ENCODE results near the gene SPTBN2.

Gene SPTBN2

DNA sequence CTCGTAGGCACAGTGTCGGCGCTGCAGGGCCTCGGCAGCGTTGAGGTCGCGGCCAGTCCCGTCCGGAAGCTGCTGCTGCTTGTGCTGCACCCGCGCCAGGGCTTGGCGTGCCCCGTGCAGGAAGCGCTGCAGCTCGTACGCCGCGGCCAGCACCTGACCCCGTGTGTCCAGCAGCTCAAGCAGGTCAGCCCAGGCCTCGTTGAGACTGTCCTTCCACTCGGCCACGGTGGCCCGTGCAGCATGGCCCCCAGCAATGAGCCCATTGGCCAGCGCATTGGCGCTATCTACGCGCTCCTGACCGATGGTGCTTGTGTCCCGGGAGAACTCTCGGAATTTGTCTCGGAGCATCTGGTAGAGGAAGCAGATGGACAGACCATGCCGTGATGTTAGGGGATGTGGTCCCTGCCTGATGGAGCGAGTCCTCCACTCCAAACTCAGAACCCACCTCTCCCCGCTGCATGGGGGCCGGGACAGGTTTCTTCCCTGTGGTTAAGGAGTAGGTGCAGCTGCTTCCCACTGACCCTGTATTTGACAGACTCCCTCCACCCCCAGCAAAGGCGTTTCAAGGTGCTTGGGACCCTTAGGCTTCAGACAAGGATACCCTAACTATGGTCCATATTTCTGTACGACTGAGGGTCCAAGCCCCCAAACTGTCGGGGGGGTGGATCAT lies 37.6 kb downstream of the SPTBN2 start:
- Histone ChIP-seq H3K4me3 (ENCODE audit: control insufficient read depth in 1 of 7, extremely low read depth in 1 of 7, insufficient read depth in 4 of 7, low read depth in 2 of 7, low read length in 6 of 7) (no peak overlapping the region), H3K36me3 (ENCODE audit: control insufficient read depth in 4 of 4, insufficient read depth in 4 of 4, low read length in 3 of 4) (no peaks in the 10 kb centered on the region), H3K9me3 (ENCODE audit: control extremely low read depth in 1 of 5, control insufficient read depth in 4 of 5, insufficient read depth in 2 of 5, low read depth in 1 of 5, low read length in 4 of 5) (no peaks in the 10 kb centered on the region), H3K27ac (ENCODE audit: insufficient read depth in 1 of 2, low read depth in 1 of 2, low read length in 2 of 2, poor library complexity in 1 of 2, severe bottlenecking in 2 of 2) (no peak overlapping the region), H3K4me1 (ENCODE audit: control extremely low read depth in 1 of 4, control insufficient read depth in 4 of 4, insufficient read depth in 4 of 4, low read length in 3 of 4) (peaks cover 0 to 4% (median 2%) of the 10 kb centered on the region in 4 experiments), H3K27me3 (replicated peaks in 2 of 5; ENCODE audit: control insufficient read depth in 4 of 5, insufficient read depth in 5 of 5, low read length in 4 of 5) (no peaks in the 10 kb centered on the region)
- ChIA-PET POLR2A (no interaction called here), CTCF (interaction anchor here (0.7 to 15.6 kb wide), 3 partner anchors 10 to 298 kb away, joined by 3 to 152 read pairs (median 5); no protein-coding TSS in a partner anchor)
- WGBS (ENCODE audit: insufficient coverage) = 95% methylated on average over 30 of the region's 38 CpGs
- no peak for DNase-seq

DNA sequence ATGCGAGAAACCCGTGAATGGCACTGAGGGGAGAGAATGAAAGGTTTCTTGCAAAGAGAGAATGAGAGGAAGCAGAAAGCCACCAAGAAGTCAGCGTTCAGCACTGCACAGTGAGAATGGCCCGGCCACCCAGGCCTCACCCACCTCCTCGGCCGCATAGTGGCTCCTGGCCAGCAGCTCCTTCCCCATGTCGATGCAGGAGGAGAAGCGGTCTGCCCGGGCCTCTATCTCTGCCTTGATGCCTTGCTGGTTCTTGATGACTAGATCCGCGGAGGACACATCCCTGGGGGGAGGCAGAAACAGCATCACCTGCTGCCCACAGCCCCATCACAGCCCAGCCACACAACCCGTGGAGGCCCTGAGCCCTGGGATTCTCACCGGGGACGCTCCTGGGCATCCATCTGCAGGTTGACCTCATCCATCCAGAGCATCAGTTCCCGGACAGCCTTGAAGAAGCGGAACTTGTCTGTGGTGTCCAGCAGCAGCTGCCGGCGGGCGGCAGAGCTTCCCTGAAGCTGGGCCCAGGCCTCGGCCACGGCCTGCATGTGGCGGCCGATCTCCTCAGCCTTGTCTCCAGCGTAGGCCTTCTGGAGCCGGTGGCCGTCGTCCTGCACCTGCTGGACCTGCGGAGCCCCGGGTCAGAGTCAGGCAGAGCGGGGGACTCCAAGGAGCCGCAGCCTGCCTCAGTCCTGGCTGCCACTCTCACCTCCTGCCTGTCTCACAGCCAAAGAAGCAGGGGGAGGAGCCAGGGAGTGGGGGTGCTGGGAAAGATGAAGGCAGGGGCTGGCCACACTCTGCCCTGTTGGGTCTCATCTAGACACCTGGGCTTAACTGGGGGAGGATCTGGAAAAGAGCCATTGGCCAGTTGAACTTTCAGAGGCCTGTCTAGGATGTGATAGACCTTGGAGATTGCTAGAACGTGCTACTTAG lies 39.1 kb downstream of the SPTBN2 start:
- Histone ChIP-seq H3K4me3 (ENCODE audit: control insufficient read depth in 1 of 7, extremely low read depth in 1 of 7, insufficient read depth in 4 of 7, low read depth in 2 of 7, low read length in 6 of 7) (no peak overlapping the region), H3K36me3 (ENCODE audit: control insufficient read depth in 4 of 4, insufficient read depth in 4 of 4, low read length in 3 of 4) (no peaks in the 10 kb centered on the region), H3K27me3 (replicated peaks in 2 of 5; ENCODE audit: control insufficient read depth in 4 of 5, insufficient read depth in 5 of 5, low read length in 4 of 5) (no peaks in the 10 kb centered on the region), H3K27ac (ENCODE audit: insufficient read depth in 1 of 2, low read depth in 1 of 2, low read length in 2 of 2, poor library complexity in 1 of 2, severe bottlenecking in 2 of 2) (no peak overlapping the region), H3K9me3 (ENCODE audit: control extremely low read depth in 1 of 5, control insufficient read depth in 4 of 5, insufficient read depth in 2 of 5, low read depth in 1 of 5, low read length in 4 of 5) (no peaks in the 10 kb centered on the region), H3K4me1 (ENCODE audit: control extremely low read depth in 1 of 4, control insufficient read depth in 4 of 4, insufficient read depth in 4 of 4, low read length in 3 of 4) (peaks cover 0 to 3% (median 2%) of the 10 kb centered on the region in 4 experiments)
- POLR2A ChIA-PET = no interaction called here
- 95% methylated on average over 23 of the region's 32 CpGs for WGBS (ENCODE audit: insufficient coverage)
- no peak for DNase-seq
- CTCF ChIA-PET = interaction anchor here (15.6 kb wide), 1 partner anchor 147 kb away, joined by 152 read pairs; no protein-coding TSS in a partner anchor

DNA sequence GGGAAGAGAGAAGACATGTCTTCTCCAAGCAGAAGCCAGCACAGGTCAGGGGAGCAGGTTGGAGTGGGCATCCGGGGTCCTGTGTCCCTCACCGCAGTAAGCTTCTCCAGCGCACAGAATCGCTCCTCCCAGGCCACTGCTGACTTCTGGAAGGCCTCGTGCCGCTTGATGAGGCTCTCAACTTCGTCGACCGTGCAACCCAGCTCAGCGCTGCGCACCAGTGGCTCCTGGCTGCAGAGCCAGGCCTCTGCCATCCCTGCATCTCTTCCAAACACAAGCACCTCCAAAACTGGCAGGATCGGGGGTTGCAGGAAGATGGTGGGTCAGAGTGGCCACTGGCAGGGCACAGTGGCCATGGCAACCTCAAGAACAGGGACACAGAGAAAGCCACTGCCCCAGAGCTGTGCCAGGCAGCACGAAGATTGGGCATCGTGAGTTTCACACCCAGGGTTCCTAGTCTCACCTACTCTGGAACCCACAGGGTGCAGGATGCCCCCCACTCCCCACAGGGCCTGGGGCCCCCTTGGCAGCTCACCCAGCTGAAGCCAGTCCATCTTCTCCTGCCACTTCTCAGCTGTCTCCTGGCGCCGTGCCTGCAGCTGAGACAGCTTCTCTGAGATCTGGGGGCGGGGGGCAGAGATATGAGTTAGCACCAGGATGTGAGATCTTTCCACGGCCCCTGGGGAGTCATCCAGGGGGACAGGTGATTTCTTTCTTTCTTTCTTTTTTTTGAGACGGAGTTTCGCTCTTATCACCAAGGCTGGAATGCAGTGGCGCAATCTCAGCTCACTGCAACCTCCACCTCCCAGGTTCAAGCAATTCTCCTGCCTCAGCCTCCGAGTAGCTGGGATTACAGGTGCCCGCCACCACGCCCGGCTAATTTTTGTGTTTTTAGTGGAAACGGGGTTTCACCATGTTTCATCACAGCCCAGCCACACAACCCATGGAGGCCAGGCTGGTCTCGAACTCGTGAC lies 40.2 kb downstream of the SPTBN2 start:
- no peaks in the 10 kb centered on the region for H3K4me1 ChIP-seq (ENCODE audit: control extremely low read depth in 1 of 4, control insufficient read depth in 4 of 4, insufficient read depth in 4 of 4, low read length in 3 of 4)
- POLR2A ChIA-PET = no interaction called here
- no peak for DNase-seq
- CTCF ChIA-PET = interaction anchor here (0.8 to 15.6 kb wide), 4 partner anchors 8 to 148 kb away, joined by 3 to 152 read pairs (median 6); partner anchors contain the start of gene RBM4B
- no peaks in the 10 kb centered on the region for H3K36me3 ChIP-seq (ENCODE audit: control insufficient read depth in 4 of 4, insufficient read depth in 4 of 4, low read length in 3 of 4)
- H3K4me3 ChIP-seq (ENCODE audit: control insufficient read depth in 1 of 7, extremely low read depth in 1 of 7, insufficient read depth in 4 of 7, low read depth in 2 of 7, low read length in 6 of 7) = no peak overlapping the region
- H3K9me3 ChIP-seq (ENCODE audit: control extremely low read depth in 1 of 5, control insufficient read depth in 4 of 5, insufficient read depth in 2 of 5, low read depth in 1 of 5, low read length in 4 of 5) = no peaks in the 10 kb centered on the region
- H3K27ac ChIP-seq (ENCODE audit: insufficient read depth in 1 of 2, low read depth in 1 of 2, low read length in 2 of 2, poor library complexity in 1 of 2, severe bottlenecking in 2 of 2) = no peak overlapping the region
- WGBS (ENCODE audit: insufficient coverage) = 88% methylated on average over 17 of the region's 28 CpGs
- H3K27me3 ChIP-seq (replicated peaks in 2 of 5; ENCODE audit: control insufficient read depth in 4 of 5, insufficient read depth in 5 of 5, low read length in 4 of 5) = no peaks in the 10 kb centered on the region

DNA sequence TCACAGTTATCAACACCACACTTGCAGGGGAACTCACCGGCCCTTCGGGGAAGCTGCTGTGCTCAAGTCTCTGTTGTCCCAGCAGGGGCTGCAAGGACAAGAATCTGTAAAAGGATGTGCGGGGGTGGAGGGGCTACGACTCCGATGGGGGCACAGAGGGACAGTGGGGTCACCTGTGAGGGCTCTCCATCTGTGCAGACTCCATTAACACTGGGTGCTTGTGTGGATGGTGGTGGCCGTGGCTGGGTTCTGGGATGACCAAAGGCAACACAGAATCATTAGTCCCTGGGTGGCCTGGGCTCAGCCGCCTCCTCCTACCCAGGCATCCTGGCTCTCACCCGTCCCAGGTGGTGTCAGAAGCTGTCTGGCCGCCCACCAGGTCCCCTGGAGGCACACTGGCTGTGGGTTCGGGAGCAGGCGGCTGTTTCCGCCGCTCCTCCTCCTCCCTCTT lies 41.2 kb downstream of the SPTBN2 start:
- CTCF ChIA-PET = interaction anchor here (1.5 to 15.6 kb wide), 3 partner anchors 10 to 149 kb away, joined by 4 to 152 read pairs (median 9); partner anchors contain the start of gene RBM4B
- WGBS (ENCODE audit: insufficient coverage) = 97% methylated on average over 6 of the region's 13 CpGs
- Histone ChIP-seq H3K4me3 (ENCODE audit: control insufficient read depth in 1 of 7, extremely low read depth in 1 of 7, insufficient read depth in 4 of 7, low read depth in 2 of 7, low read length in 6 of 7) (no peak overlapping the region), H3K4me1 (ENCODE audit: control extremely low read depth in 1 of 4, control insufficient read depth in 4 of 4, insufficient read depth in 4 of 4, low read length in 3 of 4) (no peaks in the 10 kb centered on the region), H3K27ac (ENCODE audit: insufficient read depth in 1 of 2, low read depth in 1 of 2, low read length in 2 of 2, poor library complexity in 1 of 2, severe bottlenecking in 2 of 2) (no peak overlapping the region), H3K36me3 (ENCODE audit: control insufficient read depth in 4 of 4, insufficient read depth in 4 of 4, low read length in 3 of 4) (no peaks in the 10 kb centered on the region), H3K9me3 (ENCODE audit: control extremely low read depth in 1 of 5, control insufficient read depth in 4 of 5, insufficient read depth in 2 of 5, low read depth in 1 of 5, low read length in 4 of 5) (no peaks in the 10 kb centered on the region), H3K27me3 (replicated peaks in 2 of 5; ENCODE audit: control insufficient read depth in 4 of 5, insufficient read depth in 5 of 5, low read length in 4 of 5) (no peaks in the 10 kb centered on the region)
- POLR2A ChIA-PET = no interaction called here
- no peak for DNase-seq

DNA sequence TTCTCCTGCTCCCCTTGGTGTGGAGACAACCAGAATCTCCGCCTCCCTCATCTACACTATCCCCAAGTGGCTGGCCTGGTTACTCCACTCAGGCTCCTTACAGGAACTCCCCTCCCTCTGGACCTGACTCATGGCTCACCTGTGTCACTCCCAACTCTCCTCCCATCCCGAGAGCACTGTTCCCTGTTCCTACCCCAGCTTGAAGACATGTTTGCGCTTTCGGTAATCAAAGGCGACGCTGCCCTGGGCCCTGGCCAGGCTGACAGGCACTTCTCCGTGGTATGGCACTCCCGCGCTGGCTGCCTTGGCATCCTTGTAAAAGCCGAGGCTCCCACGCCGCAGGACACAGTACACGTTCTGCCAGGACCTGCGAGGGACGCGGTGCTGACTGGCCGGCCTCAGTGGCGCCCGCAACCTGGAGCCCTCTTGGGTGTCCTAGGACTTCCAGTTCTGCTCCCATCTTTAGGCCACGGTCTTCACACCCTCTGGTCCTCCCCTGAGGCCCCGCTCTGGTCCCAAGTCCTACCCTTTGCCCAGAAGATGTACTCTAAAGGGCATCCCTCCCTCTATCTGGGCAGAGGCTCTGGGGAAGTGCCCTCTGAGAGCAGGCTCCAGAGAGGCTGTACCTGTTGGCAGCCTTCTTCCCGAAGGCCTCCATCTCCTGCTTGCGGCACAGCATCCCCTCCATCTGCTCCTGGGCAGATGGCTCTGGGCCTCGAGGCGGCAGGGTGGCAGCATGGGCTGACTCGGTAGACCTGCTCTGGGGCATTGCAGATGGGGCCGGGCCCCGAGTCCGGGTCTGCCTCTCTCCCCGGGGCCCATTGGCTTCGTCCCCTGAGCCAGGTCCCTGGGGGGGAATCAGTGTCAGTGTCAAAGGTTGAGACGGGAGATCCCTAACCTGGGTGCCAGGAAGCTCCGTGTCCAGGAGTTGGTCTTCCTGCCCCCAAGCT lies 41.9 kb downstream of the SPTBN2 start:
- no peak for DNase-seq
- H3K4me3 ChIP-seq (ENCODE audit: control insufficient read depth in 1 of 7, extremely low read depth in 1 of 7, insufficient read depth in 4 of 7, low read depth in 2 of 7, low read length in 6 of 7) = no peak overlapping the region
- no peaks in the 10 kb centered on the region for H3K27me3 ChIP-seq (replicated peaks in 2 of 5; ENCODE audit: control insufficient read depth in 4 of 5, insufficient read depth in 5 of 5, low read length in 4 of 5)
- CTCF ChIA-PET = interaction anchor here (0.9 to 2.4 kb wide), 4 partner anchors 8 to 151 kb away, joined by 3 to 9 read pairs (median 4); partner anchors contain the start of gene RBM4B
- H3K27ac ChIP-seq (ENCODE audit: insufficient read depth in 1 of 2, low read depth in 1 of 2, low read length in 2 of 2, poor library complexity in 1 of 2, severe bottlenecking in 2 of 2) = no peak overlapping the region
- H3K9me3 ChIP-seq (ENCODE audit: control extremely low read depth in 1 of 5, control insufficient read depth in 4 of 5, insufficient read depth in 2 of 5, low read depth in 1 of 5, low read length in 4 of 5) = no peaks in the 10 kb centered on the region
- WGBS (ENCODE audit: insufficient coverage) = 98% methylated on average over 31 of the region's 33 CpGs
- no peaks in the 10 kb centered on the region for H3K4me1 ChIP-seq (ENCODE audit: control extremely low read depth in 1 of 4, control insufficient read depth in 4 of 4, insufficient read depth in 4 of 4, low read length in 3 of 4)
- POLR2A ChIA-PET = no interaction called here
- no peaks in the 10 kb centered on the region for H3K36me3 ChIP-seq (ENCODE audit: control insufficient read depth in 4 of 4, insufficient read depth in 4 of 4, low read length in 3 of 4)
